ENCODE measurements around the gene DGKB.

- TF ChIP-seq CTCF (IDR thresholded peaks at IDR 0.05): no peak
- TF ChIP-seq POLR2A (IDR thresholded peaks at IDR 0.05): no peak
Measured at GRCh38 chr7:14891289-14891688, 11.3 kb downstream of the DGKB start.
